ENCODE data around the gene ELF1.

DNA sequence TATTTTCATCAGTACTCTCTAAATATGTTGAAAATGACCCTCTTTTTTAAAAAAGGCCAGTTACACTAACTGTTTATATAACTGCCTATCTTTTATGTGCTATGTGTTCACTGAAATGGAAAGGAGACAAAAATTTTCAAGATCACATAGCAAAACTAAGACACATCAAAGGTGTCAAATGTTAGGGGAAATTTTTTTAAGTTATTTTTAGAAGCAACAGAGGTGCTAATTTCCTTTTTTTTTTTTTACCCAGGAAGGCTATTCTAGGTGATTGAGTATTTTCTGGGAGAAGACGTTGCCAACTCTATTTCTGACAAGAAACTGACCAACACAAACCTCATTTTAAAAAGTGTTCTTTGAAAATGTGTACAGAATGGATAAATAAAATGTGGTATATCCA, 45.7 kb downstream of the ELF1 start:
- TF ChIP-seq NRF1 (IDR thresholded peaks at IDR 0.05; ENCODE audit: low read depth, low read length) (no peak), EP300 (IDR thresholded peaks at IDR 0.05; ENCODE audit: borderline replicate concordance in 1 of 2, low read depth in 1 of 2, low read length in 1 of 2) (no peak), FOXM1 (IDR thresholded peaks at IDR 0.05; ENCODE audit: low read depth) (no peak), NFIC (IDR thresholded peaks at IDR 0.05; ENCODE audit: borderline replicate concordance) (no peak)
- TF ChIP-seq, protein P1, sequence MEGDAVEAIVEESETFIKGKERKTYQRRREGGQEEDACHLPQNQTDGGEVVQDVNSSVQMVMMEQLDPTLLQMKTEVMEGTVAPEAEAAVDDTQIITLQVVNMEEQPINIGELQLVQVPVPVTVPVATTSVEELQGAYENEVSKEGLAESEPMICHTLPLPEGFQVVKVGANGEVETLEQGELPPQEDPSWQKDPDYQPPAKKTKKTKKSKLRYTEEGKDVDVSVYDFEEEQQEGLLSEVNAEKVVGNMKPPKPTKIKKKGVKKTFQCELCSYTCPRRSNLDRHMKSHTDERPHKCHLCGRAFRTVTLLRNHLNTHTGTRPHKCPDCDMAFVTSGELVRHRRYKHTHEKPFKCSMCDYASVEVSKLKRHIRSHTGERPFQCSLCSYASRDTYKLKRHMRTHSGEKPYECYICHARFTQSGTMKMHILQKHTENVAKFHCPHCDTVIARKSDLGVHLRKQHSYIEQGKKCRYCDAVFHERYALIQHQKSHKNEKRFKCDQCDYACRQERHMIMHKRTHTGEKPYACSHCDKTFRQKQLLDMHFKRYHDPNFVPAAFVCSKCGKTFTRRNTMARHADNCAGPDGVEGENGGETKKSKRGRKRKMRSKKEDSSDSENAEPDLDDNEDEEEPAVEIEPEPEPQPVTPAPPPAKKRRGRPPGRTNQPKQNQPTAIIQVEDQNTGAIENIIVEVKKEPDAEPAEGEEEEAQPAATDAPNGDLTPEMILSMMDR (IDR thresholded peaks at IDR 0.05) = no peak

Data from SK-N-SH (cell line).